K562 (cell line): Measurements from ENCODE around the gene KIAA1958. TPM values are rescaled to one million over a fixed set of nuclear protein-coding genes. Genes with fewer than 3 reads are reported as not detected.

Experiments
- ATAC-seq: fragments of 200-7000 bp; cut with Tn5 transposase; 3 replicates; pipeline ENCODE4 v1.9.1; 2020; ENCODE audit warnings: moderate library complexity
- Bru-seq: library from RNA; stranded (reverse); fragments of 400-500 nt; gene quantifications from one replicate; lab custom pipeline; 2021; lab: Mats Ljungman, UMichigan
- BruChase-seq, 2 experiments: library from RNA; stranded (reverse); fragments of 400-500 nt; gene quantifications; one replicate each; lab custom pipeline; 2021; lab: Mats Ljungman, UMichigan
- BruUV-seq: library from RNA; stranded (reverse); fragments of 400-500 nt; replicated peaks from 2 replicates; lab custom pipeline; 2021; lab: Mats Ljungman, UMichigan
- CTCF ChIA-PET: fragments of 300-600 bp; formaldehyde crosslinking; extraction: SDS; loops from one replicate; lab custom pipeline; 2021; ENCODE audit warnings: low intra/inter-chr PET ratio; lab: Yijun Ruan, JAX
- POLR2A ChIA-PET: fragments of 300-600, 350-650 bp; sonication (Branson Sonifier 250); formaldehyde crosslinking; extraction: SDS; loops from one replicate; lab custom pipeline; 2021; ENCODE audit warnings: antibody characterized with exemption, inconsistent platforms; lab: Yijun Ruan, JAX
- DNase-seq, 4 experiments: peaks; one replicate each; pipeline versions ENCODE4 v3.0.0 to v3.0.0-alpha.2; 2011 to 2018; ENCODE audit warnings: low spot score in 3 of 4, mixed read lengths in 3 of 4; ENCODE audit errors: extremely low read depth in 1 of 4
- FAIRE-seq: peaks from 2 replicates; lab custom pipeline; 2011; peaks lifted over from hg19 to GRCh38; lab: Jason Lieb, UNC
- H2AFZ ChIP-seq: 2 replicates; pipeline ENCODE4 v1.6.0; 2011; ENCODE audit warnings: low read depth, low read length, control low read depth, inconsistent platforms
- H3K27ac ChIP-seq: fragments of 200-600 bp; 3 replicates; pipeline ENCODE4 v1.8.0; 2011; ENCODE audit warnings: low read depth, mild to moderate bottlenecking, control low read depth, inconsistent platforms, low read length, moderate library complexity, mixed read lengths; ENCODE audit errors: extremely low read depth
- H3K27me3 ChIP-seq, 2 experiments: fragments of 300-600 bp in 1 of 2; 2 replicates in 1 of 2; 3 replicates in 1 of 2; pipeline versions ENCODE4 v1.6.0 to v1.8.0; 2011; ENCODE audit warnings: inconsistent platforms in 2 of 2, low read length in 2 of 2, mild to moderate bottlenecking in 1 of 2, mixed read lengths in 1 of 2, moderate library complexity in 1 of 2; ENCODE audit not compliant: control insufficient read depth in 2 of 2, insufficient read depth in 2 of 2
- H3K36me3 ChIP-seq: fragments of 300-600 bp; 3 replicates; pipeline ENCODE4 v1.8.0; 2011; ENCODE audit warnings: mild to moderate bottlenecking, low read length, inconsistent platforms; ENCODE audit not compliant: control insufficient read depth, insufficient read depth
- H3K4me1 ChIP-seq, 2 experiments: fragments of 200-600 bp in 1 of 2; replicated peaks in 1 of 2; 2 replicates in 1 of 2; 3 replicates in 1 of 2; pipeline versions ENCODE4 v1.5.1 to v1.8.0; 2011; ENCODE audit warnings: inconsistent platforms in 2 of 2, low read length in 2 of 2, mild to moderate bottlenecking in 1 of 2, mixed read lengths in 1 of 2, moderate library complexity in 1 of 2; ENCODE audit not compliant: control insufficient read depth in 2 of 2, insufficient read depth in 2 of 2
- H3K4me2 ChIP-seq: 2 replicates; pipeline ENCODE4 v1.6.1; 2011; ENCODE audit warnings: low read length, control low read depth, inconsistent platforms, mixed read lengths; ENCODE audit not compliant: insufficient read depth
- H3K4me3 ChIP-seq: fragments of 200-600 bp; sonication (generic), shearing (Covaris generic); 2 replicates; pipeline ENCODE4 v1.5.1; 2016; ENCODE audit warnings: control low read depth, inconsistent platforms
- H3K79me2 ChIP-seq: fragments of 200-600 bp; 3 replicates; pipeline ENCODE4 v1.8.0; 2011; ENCODE audit warnings: low read length, inconsistent platforms; ENCODE audit not compliant: control insufficient read depth, insufficient read depth
- H3K9ac ChIP-seq, 2 experiments: 2 replicates each; pipeline versions ENCODE4 v1.6.0 to v1.6.1; 2011; ENCODE audit warnings: low read depth in 2 of 2, low read length in 2 of 2, control low read depth in 1 of 2, inconsistent platforms in 1 of 2, mild to moderate bottlenecking in 1 of 2, mixed read lengths in 1 of 2; ENCODE audit not compliant: insufficient read depth in 1 of 2
- H3K9me1 ChIP-seq: one replicate; pipeline ENCODE4 v1.6.0; 2011; ENCODE audit warnings: inconsistent platforms, mild to moderate bottlenecking, low read length, moderate library complexity; ENCODE audit not compliant: control insufficient read depth, insufficient read depth
- H3K9me3 ChIP-seq: replicated peaks from 2 replicates; pipeline ENCODE4 v1.5.1; 2011; ENCODE audit warnings: low read depth, low read length, inconsistent platforms; ENCODE audit not compliant: control insufficient read depth, insufficient read depth
- H4K20me1 ChIP-seq: replicated peaks from 2 replicates; pipeline ENCODE4 v1.6.1; 2011; ENCODE audit warnings: low read length, inconsistent platforms, mixed read lengths; ENCODE audit not compliant: control insufficient read depth, insufficient read depth
- BHLHE40 ChIP-seq: IDR thresholded peaks from 2 replicates; pipeline ENCODE4 v1.6.1; 2011; ENCODE audit warnings: low read length, improper control_type of control experiment
- ETV5 ChIP-seq: sonication (generic); formaldehyde crosslinking; IDR thresholded peaks from 2 replicates; pipeline ENCODE4 v1.4.0; 2020; ENCODE audit warnings: low read depth, mild to moderate bottlenecking, missing genetic modification reagents
- FIP1L1 ChIP-seq: fragments of 200-400 bp; formaldehyde crosslinking; IDR thresholded peaks from 2 replicates; pipeline ENCODE4 v1.6.1; 2018; ENCODE audit warnings: mild to moderate bottlenecking, low read depth, low read length; ENCODE audit not compliant: poor library complexity, severe bottlenecking
- FOXK1 ChIP-seq: sonication (generic); formaldehyde crosslinking; IDR thresholded peaks from 2 replicates; pipeline ENCODE4 v1.8.0; 2022; ENCODE audit warnings: missing genetic modification reagents, mild to moderate bottlenecking, borderline replicate concordance
- KLF10 ChIP-seq: fragments of 250-450 bp; sonication (Bioruptor Pico); IDR thresholded peaks from 2 replicates; pipeline ENCODE4 v1.6.1; 2021; ENCODE audit warnings: matching md5 sums
- MCM7 ChIP-seq, 2 experiments: fragments of 450-650 bp; IDR thresholded peaks; 2 replicates each; pipeline ENCODE4 v1.6.1; 2016 to 2018
- POLR2H ChIP-seq: IDR thresholded peaks from 2 replicates; pipeline ENCODE4 v1.6.1; 2016; ENCODE audit warnings: missing genetic modification characterization, low read depth, mild to moderate bottlenecking, control low read depth, missing compliant biosample characterization, moderate library complexity
- RCOR1 ChIP-seq, 2 experiments: IDR thresholded peaks; 2 replicates each; pipeline ENCODE4 v1.6.1; 2012; ENCODE audit warnings: low read depth in 2 of 2, low read length in 2 of 2, borderline replicate concordance in 1 of 2, improper control_type of control experiment in 1 of 2
- ZFX ChIP-seq: sonication (generic); formaldehyde crosslinking; IDR thresholded peaks from 2 replicates; pipeline ENCODE4 v1.8.0; 2022; ENCODE audit warnings: mild to moderate bottlenecking, missing genetic modification reagents, moderate library complexity
- ZNF121 ChIP-seq: sonication (generic); formaldehyde crosslinking; conservative IDR thresholded peaks from 2 replicates; pipeline ENCODE4 v1.8.0; 2022; ENCODE audit warnings: missing genetic modification reagents
- WGBS: fragments of 100-300 bp; shearing (Covaris generic); methylation state at CpG from one replicate; pipeline ENCODE4 v1.1.6; 2016; ENCODE audit warnings: low coverage, mixed read lengths; ENCODE audit not compliant: insufficient coverage; ENCODE audit errors: missing lambda C conversion rate; 5-methylcytosine and 5-hydroxymethylcytosine counted together
- in situ Hi-C: fragments of 300-500 bp; cut with MboI; formaldehyde crosslinking; loops from 4 replicates; pipeline ENCODE4 v1.15.0; 2018; ENCODE audit warnings: inconsistent platforms, mixed read lengths
- intact Hi-C: fragments of 100-400 bp; cut with micrococcal nuclease; formaldehyde crosslinking; loops from 2 replicates; pipeline ENCODE4 v1.14.2; 2022
- long read RNA-seq, 3 experiments: library from polyadenylated mRNA in 2 of 3; library from RNA in 1 of 3; unstranded in 2 of 3; stranded (forward) in 1 of 3; transcript quantifications; one replicate each; pipeline ENCODE4 v2.0.0, GENCODE V29; 2019 to 2022
- polyA minus RNA-seq, 3 experiments: library from RNA; depleted of rRNA, polyadenylated mRNA; stranded (reverse); fragments of >200 nt; gene quantifications; 2 replicates each; pipeline ENCODE4 v1.2.3, GENCODE V29; 2011
- polyA plus RNA-seq, 8 experiments: library from polyadenylated mRNA; depleted of rRNA in 4 of 8; stranded (reverse) in 5 of 8; unstranded in 3 of 8; fragments of >200 nt; fragmentation: Nextera tagmentation in 2 of 8; fragmentation: Illumina TruSeq in 1 of 8; extraction: Ambion mirVana in 2 of 8; extraction: Trizol in 1 of 8; gene quantifications; 2 replicates each; pipeline versions ENCODE4 v1.2.1 to v1.2.3, GENCODE V29; 2011 to 2014; ENCODE audit warnings: inconsistent platforms in 1 of 8, missing spikeins in 1 of 8
- total RNA-seq, 7 experiments: library from RNA; depleted of rRNA in 6 of 7; stranded (reverse); fragments of >200 nt in 6 of 7; fragmentation: Illumina TruSeq in 2 of 7; extraction: Trizol in 2 of 7; gene quantifications; 2 replicates each; pipeline versions ENCODE4 v1.2.1 to v1.2.3, GENCODE V29; 2011 to 2021; ENCODE audit warnings: low replicate concordance in 1 of 7
- TF ChIP-seq, protein P1 (sequence below): fragments of 200-800 bp; sonication (Bioruptor generic); IDR thresholded peaks from 2 replicates; pipeline ENCODE4 v1.6.1; 2017; ENCODE audit warnings: missing genetic modification characterization, missing compliant biosample characterization

The KIAA1958 gene, protein sequence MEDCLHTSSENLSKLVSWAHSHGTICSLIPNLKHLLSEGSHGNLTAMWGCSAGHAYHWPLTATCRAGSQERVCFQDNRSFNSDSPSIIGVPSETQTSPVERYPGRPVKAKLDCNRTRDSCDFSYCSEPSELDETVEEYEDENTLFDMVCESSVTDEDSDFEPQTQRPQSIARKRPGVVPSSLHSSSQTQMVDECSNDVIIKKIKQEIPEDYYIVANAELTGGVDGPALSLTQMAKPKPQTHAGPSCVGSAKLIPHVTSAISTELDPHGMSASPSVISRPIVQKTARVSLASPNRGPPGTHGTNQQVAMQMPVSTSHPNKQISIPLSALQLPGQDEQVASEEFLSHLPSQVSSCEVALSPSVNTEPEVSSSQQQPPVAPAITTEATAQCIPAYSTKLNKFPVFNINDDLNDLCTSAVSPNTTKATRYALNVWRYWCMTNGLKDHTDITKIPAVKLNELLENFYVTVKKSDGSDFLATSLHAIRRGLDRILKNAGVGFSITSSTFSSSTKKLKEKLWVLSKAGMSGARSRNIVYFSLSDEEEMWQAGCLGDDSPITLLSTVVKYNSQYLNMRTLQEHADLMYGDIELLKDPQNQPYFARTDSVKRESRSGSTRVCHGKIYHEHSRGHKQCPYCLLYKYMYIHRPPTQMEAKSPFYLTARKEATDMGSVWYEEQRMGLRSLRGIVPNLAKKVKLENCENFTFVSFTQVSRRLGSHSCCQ
- total RNA-seq (2011; cell fraction: chromatin; rRNA removed; ENCODE audit: low replicate concordance), result 49.8 and 66.2 TPM in 2 replicates
- total RNA-seq (2011; cell fraction: nucleolus; rRNA removed), result 22.5 and 29.5 TPM in 2 replicates
- total RNA-seq (2011; cell fraction: nucleoplasm; rRNA removed), result 30.6 and 35.2 TPM in 2 replicates
- total RNA-seq (2014; rRNA removed) (5.8 and 5.9 TPM in 2 replicates), total RNA-seq (2014; rRNA removed; fragmentation: Illumina TruSeq; extraction: Trizol) (10.2 and 10.8 TPM in 2 replicates), total RNA-seq (2015; rRNA removed; fragmentation: Illumina TruSeq; extraction: Trizol) (10.1 TPM in 2 replicates), total RNA-seq (2021) (14.4 and 16.0 TPM in 2 replicates), polyA plus RNA-seq (2011; rRNA removed) (10.5 and 13.2 TPM in 2 replicates), polyA plus RNA-seq (2014; fragmentation: Illumina TruSeq; extraction: Trizol) (11.6 and 12.8 TPM in 2 replicates), polyA plus RNA-seq (2014; fragmentation: Nextera tagmentation; extraction: Ambion mirVana) (1 to 10 TPM; 1.1 to 2.6 TPM), polyA plus RNA-seq (2014; rRNA removed) (5.2 and 5.9 TPM in 2 replicates), polyA minus RNA-seq (2011; rRNA and poly(A)+ RNA removed) (52.8 and 56.9 TPM in 2 replicates), Bru-seq, nascent RNA (percentile 79 among the genes with signal in this experiment), BruChase-seq, experiment 1, labeled RNA remaining after a 2-hour chase (percentile 77 among the genes with signal in this experiment), BruChase-seq, experiment 2, labeled RNA remaining after a 6-hour chase (percentile 77 among the genes with signal in this experiment)
- 8.3 and 14.3 TPM in 2 replicates for polyA plus RNA-seq (2011; cell fraction: cytosol; rRNA removed)
- 17.4 and 19.9 TPM in 2 replicates for polyA plus RNA-seq (2011; cell fraction: nucleus; rRNA removed)
- polyA plus RNA-seq (2012), result 5.3 and 6.2 TPM in 2 replicates
- 33.8 and 39.5 TPM in 2 replicates for polyA minus RNA-seq (2011; cell fraction: cytosol; rRNA and poly(A)+ RNA removed)
- polyA minus RNA-seq (2011; cell fraction: nucleus; rRNA and poly(A)+ RNA removed), result 24.6 and 45.3 TPM in 2 replicates
- long read RNA-seq, experiment 1, transcript KIAA1958-202 (3 exons, 2,643 nt), result major isoform, 5 of 52 reads
- long read RNA-seq, experiment 1, partial matches to known transcripts, result 23 of 52 reads
- long read RNA-seq, experiment 1, other reads (novel, unspliced or antisense), result 24 of 52 reads
- long read RNA-seq, experiment 2, full-length matches to known transcripts, result 2 of 9 reads
- long read RNA-seq, experiment 2, partial matches to known transcripts, result 0 of 9 reads
- long read RNA-seq, experiment 2, other reads (novel, unspliced or antisense), result 7 of 9 reads
- long read RNA-seq, experiment 3, partial matches to known transcripts, result 0 of 3 reads
- long read RNA-seq, experiment 3, other reads (novel, unspliced or antisense), result 3 of 3 reads

DNA sequence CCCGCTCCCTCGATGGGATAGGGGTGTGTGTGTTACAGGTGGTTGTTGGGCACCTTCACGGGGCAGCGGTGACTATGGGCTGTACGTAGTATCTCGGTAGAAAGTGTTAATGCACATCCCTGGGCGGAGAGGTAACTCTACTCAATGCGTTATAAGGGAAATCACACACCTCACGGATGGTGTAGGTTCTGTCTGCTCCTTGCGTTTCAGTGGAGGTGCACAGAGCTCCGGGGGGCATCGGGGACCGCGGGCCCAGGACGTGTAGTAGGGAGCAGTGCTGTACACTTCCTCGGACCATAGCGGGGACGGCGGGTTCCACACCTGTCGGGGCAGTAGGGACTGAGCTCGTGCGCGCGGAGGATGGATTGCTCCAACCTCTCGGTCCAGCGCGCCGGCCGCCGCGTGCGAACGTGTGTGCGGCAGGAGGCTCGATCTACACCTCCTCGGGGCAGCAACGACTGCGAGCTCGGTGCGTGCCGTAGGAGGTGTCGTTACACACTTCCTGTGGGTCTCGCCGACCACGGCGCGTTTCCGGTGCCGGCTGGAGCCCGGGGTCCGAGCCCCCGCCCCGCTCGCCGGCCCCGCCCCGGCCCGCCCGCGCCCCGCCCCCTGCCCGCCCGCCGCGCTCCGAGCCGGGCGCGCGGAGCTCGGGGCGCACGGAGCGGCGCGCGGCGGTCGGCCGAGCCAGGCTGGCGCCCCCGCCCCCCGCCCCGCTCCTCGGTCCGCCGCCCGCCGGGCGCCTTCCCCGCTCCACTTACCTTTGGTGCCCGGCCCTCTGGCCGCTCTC is at the start of gene KIAA1958:
KIAA1958 (plus strand) TSS at position 607 of the 787 bp plus-strand sequence. CDS start 87,254 bp downstream, outside the sequence.
- WGBS, result under 1% methylated on average over 50 of the region's 93 CpGs
- Histone ChIP-seq H3K4me2 (peak within 1 kb of the TSS; percentile 99), H2AFZ (peak within 1 kb of the TSS; percentile 96), H4K20me1 (0 out of 2 replicates have a peak, but pooled peaks cover 4% of the 10 kb centered on the region), H3K4me1 (peaks cover 6 to 32% of the 10 kb centered on the region in 2 experiments; a peak in 4 of 5 replicates), H3K79me2 (peaks cover 62% of the 10 kb centered on the region), H3K4me3 (peak within 1 kb of the TSS; percentile 85), H3K9ac (peak within 1 kb of the TSS; percentile 88 to 97), H3K27me3 (no peaks in the 10 kb centered on the region), H3K36me3 (peaks cover 5% of the 10 kb centered on the region; the same call in 2 of the 3 replicates), H3K9me3 (no peaks in the 10 kb centered on the region), H3K9me1 (no peaks in the 10 kb centered on the region), H3K27ac (peak within 1 kb of the TSS; percentile 88)
- ATAC-seq (peak; percentile 93), DNase-seq (peak; percentile 95 to 96 (median 95)), FAIRE-seq (peak; percentile 29)
- BruUV-seq, result no TSS peak
- ChIA-PET CTCF (no interaction called here), POLR2A (interaction anchor here (0.6 to 2.8 kb wide), 14 partner anchors 10 to 292 kb away, joined by 3 to 27 read pairs (median 3); partner anchors contain the start of gene PTBP3)
- in situ Hi-C loops (no loop called here), intact Hi-C loops (no loop called here)
- TF ChIP-seq ZFX (peak; percentile 91), ETV5 (CRISPR knock-in tag) (peak; percentile 88), MCM7 (IDR thresholded peaks at IDR 0.05) (no peak), FIP1L1 (peak; percentile 11), RCOR1 (IDR thresholded peaks at IDR 0.05; ENCODE audit: borderline replicate concordance in 1 of 2, low read depth in 2 of 2, low read length in 2 of 2) (no peak), KLF10 (no peak), FOXK1 (CRISPR knock-in tag) (peak; percentile 98), ZNF121 (CRISPR knock-in tag) (no peak; the same call in 1 of the 2 replicates), BHLHE40 (peak; percentile 90), POLR2H (tag) (peak; percentile 60)
- TF ChIP-seq, protein P1, sequence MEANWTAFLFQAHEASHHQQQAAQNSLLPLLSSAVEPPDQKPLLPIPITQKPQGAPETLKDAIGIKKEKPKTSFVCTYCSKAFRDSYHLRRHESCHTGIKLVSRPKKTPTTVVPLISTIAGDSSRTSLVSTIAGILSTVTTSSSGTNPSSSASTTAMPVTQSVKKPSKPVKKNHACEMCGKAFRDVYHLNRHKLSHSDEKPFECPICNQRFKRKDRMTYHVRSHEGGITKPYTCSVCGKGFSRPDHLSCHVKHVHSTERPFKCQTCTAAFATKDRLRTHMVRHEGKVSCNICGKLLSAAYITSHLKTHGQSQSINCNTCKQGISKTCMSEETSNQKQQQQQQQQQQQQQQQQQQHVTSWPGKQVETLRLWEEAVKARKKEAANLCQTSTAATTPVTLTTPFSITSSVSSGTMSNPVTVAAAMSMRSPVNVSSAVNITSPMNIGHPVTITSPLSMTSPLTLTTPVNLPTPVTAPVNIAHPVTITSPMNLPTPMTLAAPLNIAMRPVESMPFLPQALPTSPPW (CRISPR knock-in tag), result no peak
